Tongue (tissue), 2 donors: ENCODE results near the gene HPCA. TPM values are rescaled to one million over a fixed set of nuclear protein-coding genes. Genes with fewer than 3 reads are reported as not detected.
A peak's percentile ranks its signal among the peaks of the same experiment; 100 is the strongest.

ENCODE experiments used
- DNase-seq: peaks from one replicate; pipeline ENCODE4 v3.0.0-alpha.2; 2015
- total RNA-seq: library from RNA; depleted of rRNA; stranded (reverse); fragments of >200 nt; gene quantifications from one replicate; pipeline ENCODE4 v1.2.3, GENCODE V29; 2014

The HPCA gene
- total RNA-seq, 1 donor from 2014 or later, result 0.21 TPM

DNA sequence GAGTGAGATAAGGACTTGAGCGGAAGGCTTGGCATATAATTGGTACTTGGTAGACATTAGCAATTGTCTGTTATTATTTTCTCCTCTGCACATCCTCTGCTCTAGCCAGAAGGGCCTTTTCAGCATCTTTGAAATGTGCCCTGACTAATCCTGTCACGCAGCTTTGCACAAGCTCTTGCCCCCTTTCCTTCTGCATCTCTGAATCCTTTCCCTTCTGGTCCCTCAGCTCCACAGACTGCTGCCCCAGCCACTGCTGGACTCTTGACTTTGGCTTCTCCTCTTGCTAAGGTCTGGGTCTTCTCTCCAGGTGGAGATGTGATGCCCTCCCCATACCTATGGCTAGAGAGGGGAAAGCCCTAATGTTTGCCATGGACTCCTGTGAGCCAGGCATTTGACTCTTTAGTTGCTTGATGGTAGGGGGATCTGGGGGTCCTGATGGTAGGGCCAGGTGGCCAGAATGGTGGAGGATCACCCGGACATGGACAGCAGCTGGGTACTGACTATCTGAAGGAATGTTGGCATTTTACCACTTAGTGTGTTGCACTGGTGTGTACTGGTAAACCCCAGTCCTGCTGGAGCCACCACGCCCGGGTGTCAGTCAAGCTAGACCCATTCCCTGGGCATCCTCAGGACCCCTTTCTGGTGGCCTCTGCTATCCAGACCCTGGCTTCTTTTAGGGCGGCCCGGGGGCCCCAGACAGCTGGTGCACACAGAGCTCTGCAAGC is 4.4 kb downstream of the HPCA start:
- no peak for DNase-seq

GRCh38 chr1:32891241-32891570 is 4.9 kb downstream of the HPCA start:
- no peak for DNase-seq

- no peak for DNase-seq
Observed at GRCh38 chr1:32891630-32892029, 5.3 kb downstream of the HPCA start.

- peak; percentile 71 for DNase-seq
Observed at GRCh38 chr1:32892368-32893197, 6.3 kb downstream of the HPCA start.

DNA sequence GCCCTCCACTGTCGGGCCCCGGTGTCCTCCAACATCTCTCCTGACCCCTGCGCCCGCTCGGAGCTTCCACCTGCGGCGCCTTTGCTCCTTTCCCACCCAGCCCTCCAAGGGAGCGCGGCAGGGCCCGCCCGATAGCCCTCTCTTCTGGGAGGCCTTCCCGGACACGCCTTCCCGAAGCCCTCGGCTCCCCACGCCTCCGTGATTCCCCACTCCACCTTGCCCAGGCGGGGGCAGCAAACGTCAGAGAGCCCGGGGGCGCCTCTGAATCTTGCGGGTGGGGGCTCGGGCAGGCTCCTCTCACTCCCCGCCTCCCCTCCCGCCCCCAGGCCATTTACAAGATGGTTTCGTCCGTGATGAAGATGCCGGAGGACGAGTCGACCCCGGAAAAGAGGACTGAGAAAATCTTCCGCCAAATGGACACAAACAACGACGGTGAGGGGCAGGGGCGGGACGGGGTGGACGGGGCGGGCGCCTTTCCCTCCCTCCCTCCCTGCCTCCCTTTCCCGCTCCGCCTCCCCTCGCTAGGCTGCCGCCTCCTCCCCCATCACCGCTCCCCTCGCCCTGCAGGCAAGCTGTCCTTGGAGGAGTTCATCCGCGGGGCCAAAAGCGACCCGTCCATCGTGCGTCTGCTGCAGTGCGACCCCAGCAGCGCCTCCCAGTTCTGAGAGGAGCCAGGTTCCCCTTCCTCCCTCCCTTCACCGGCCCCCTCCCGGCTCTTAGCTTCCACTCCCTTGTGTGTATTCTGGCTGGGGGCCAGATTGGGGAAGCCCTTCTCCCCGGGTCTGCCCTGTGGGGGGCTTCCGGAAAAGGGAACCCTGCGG is 7.1 kb downstream of the HPCA start:
- peak; percentile 68 for DNase-seq

GRCh38 chr1:32894019-32894600 is 7.8 kb downstream of the HPCA start:
- peak; percentile 49 for DNase-seq

GRCh38 chr1:32894681-32895080 is 8.4 kb downstream of the HPCA start:
- no peak for DNase-seq

GRCh38 chr1:32895325-32896215 is 9.3 kb downstream of the HPCA start:
- no peak for DNase-seq

- no peak for DNase-seq
Observed at GRCh38 chr1:32896451-32896850, 10.2 kb downstream of the HPCA start.

GRCh38 chr1:32897082-32898049 is 11.1 kb downstream of the HPCA start:
- DNase-seq, result no peak

- DNase-seq, result no peak
Observed at GRCh38 chr1:32898056-32898455, 11.8 kb downstream of the HPCA start.

GRCh38 chr1:32898958-32899357 is 12.7 kb downstream of the HPCA start:
- DNase-seq, result no peak

DNA sequence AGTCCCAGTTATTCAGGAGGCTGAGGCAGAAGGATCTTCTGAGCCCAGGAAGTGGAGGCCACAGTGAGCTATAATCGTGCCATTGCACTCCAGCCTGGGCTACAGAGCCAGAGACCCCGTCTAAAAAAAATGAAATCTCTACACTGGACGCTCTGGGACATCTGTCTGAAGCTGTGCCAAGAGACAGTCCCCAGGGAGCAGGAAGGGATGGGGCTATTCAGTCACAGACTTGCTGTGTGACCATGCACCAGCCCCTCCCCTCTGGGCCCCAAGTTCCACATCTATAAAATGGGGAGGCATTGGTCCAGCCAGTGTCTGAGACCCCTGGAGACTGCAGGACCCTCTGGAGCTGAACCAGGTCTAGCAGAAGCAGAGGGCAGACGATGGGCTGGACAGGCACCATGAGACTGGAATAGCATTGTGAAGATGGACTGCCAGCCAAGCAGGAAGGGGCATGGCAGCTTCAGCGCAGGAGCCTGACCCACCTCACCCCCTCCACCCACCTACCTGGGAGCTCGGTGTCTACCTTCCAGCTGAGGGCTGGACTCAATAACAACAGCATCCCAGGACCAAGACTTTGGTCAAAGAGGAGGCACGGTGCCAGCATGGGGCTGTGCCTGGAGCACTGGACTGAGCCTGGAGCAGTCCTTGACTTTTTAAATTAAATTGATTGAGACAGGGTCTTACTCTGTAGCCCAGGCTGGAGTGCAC is 13.4 kb downstream of the HPCA start:
- DNase-seq, result no peak

- no peak for DNase-seq
Observed at GRCh38 chr1:32900371-32900955, 14.2 kb downstream of the HPCA start.

- DNase-seq, result peak; percentile 46
Observed at GRCh38 chr1:32900956-32901822, 14.9 kb downstream of the HPCA start, which contains the start of gene TMEM54. TSS of gene TMEM54 (minus strand) at chr1:32901389. CDS start at chr1:32901238, 151 bp downstream.

DNA sequence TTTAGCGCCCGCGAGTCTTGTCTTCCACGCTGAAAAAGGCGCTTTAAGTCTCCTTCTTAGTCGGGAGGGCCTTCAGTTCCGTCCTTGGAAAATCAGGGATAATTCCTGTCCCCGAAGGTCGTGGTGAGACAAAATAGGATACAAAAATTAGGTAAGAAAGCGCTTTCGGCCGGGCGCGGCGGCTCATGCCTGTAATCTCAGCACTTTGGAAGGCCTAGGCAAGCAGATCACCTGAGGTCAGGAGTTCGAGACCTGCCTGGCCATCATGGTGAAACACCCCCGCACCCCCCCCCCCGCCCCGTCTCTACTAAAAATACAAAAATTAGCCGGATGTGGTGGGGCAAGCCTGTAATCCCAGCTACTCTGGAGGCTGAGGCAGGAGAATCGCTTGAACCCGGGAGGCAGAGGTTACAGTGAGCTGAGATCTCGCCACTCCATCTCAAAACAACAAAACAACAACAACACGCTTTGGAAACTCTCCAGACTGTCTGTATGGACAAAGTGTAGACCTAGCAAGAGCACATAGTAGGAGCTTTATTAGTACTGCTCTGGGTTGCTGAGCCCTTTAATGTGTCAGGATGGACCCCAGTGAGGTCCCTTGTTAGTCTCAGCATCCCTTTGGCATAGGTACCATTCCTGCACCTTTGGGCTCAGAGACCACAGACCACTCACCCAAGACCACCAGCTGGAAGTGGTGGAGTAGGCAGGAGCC is 15.7 kb downstream of the HPCA start:
- no peak for DNase-seq

- no peak for DNase-seq
Observed at GRCh38 chr1:32902535-32902920, 16.2 kb downstream of the HPCA start.
